GM12892 (cell line): ENCODE results near the gene PCSK9.

ENCODE experiments used
- DNase-seq: peaks from one replicate; pipeline ENCODE4 v3.0.0; 2011; ENCODE audit not compliant: insufficient read length
- FAIRE-seq: peaks from 2 replicates; lab custom pipeline; 2011; peaks lifted over from hg19 to GRCh38; lab: Jason Lieb, UNC
- POLR2A ChIP-seq: IDR thresholded peaks from 2 replicates; pipeline ENCODE4 v1.6.1; 2011; ENCODE audit warnings: low read depth, low read length, control low read depth
- POLR2AphosphoS5 ChIP-seq: IDR thresholded peaks from 2 replicates; pipeline ENCODE4 v1.6.1; 2011; ENCODE audit warnings: low read depth, low read length, control low read depth
- TAF1 ChIP-seq: IDR thresholded peaks from 2 replicates; pipeline ENCODE4 v1.6.1; 2011; ENCODE audit warnings: low read depth, mild to moderate bottlenecking, control low read depth, low read length, borderline replicate concordance

PCSK9 gene

GRCh38 chr1:55064861-55065263 is 25.5 kb downstream of the PCSK9 start:
- FAIRE-seq = no peak
- no peak for TF ChIP-seq TAF1
- DNase-seq = no peak

GRCh38 chr1:55065648-55066047 is 26.3 kb downstream of the PCSK9 start:
- no peak for FAIRE-seq
- no peak for TF ChIP-seq POLR2AphosphoS5
- TF ChIP-seq TAF1 = no peak
- TF ChIP-seq POLR2A = no peak; the same call in 1 of the 2 replicates
- DNase-seq = no peak

DNA sequence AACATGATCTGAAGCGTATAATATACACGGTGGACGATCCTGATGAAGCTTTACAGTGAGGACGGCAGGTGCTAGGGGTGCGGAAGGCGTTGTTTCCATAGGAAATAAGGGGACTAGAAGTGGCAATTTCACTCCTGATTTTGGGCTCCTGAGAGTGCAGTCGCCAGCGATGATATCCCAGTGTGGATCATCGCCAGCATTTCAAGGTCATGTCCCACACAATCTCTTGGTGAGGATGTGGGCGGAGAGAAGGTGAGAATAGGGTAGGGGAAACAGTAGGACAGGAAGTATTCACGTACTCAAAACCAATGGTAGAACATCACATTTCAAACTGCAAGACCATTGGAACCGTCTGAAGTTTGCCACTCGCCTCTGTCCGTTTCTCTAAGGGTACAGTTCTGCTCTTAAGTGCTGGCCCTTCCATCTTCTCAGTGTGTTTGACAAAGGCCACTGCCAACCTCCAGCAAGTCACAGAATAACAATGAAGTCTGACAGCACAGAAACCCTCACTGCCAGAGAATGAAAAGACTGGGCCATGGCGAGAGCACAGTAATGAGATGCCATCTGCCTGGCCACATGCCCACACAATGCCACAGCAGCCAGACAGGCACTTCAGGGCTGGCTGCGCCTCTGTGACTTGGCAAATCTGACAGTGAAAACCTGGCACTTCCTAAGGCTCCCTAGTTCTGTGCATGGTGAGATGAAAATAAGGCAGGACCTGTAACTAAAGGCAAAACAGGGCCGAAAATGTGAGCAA is 27.9 kb downstream of the PCSK9 start:
- FAIRE-seq (no peak), DNase-seq (no peak)
- no peak for TF ChIP-seq POLR2AphosphoS5
- TF ChIP-seq TAF1 = no peak
- no peak for TF ChIP-seq POLR2A

DNA sequence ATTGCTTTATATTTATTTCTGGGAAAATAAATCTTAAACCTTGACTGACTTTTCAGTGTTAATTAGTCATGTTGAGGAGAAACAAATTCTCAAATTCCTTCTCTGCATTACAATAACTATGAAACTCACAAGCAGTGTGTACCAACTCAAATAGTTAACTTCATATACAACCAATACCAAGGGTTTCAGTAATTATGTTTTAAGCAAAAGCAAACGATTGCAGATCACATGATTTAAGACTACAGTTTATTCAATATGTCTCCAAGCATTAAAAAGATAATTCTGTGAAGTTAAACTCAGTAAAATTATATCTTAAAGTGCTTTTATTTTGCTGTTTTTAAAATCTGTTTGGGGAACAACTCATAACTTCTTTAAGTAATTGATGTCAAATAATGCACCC is 28.6 kb downstream of the PCSK9 start:
- DNase-seq (no peak), FAIRE-seq (no peak)
- no peak for TF ChIP-seq TAF1
- no peak for TF ChIP-seq POLR2AphosphoS5
- TF ChIP-seq POLR2A = no peak

GRCh38 chr1:55068638-55069037 is 29.3 kb downstream of the PCSK9 start:
- DNase-seq (no peak), FAIRE-seq (no peak)
- TF ChIP-seq POLR2AphosphoS5 = no peak

- no peak for TF ChIP-seq POLR2A
- TF ChIP-seq TAF1 = no peak
- TF ChIP-seq POLR2AphosphoS5 = no peak
These were observed 29.9 kb downstream of the PCSK9 start for GRCh38 chr1:55069280-55069679.

DNA sequence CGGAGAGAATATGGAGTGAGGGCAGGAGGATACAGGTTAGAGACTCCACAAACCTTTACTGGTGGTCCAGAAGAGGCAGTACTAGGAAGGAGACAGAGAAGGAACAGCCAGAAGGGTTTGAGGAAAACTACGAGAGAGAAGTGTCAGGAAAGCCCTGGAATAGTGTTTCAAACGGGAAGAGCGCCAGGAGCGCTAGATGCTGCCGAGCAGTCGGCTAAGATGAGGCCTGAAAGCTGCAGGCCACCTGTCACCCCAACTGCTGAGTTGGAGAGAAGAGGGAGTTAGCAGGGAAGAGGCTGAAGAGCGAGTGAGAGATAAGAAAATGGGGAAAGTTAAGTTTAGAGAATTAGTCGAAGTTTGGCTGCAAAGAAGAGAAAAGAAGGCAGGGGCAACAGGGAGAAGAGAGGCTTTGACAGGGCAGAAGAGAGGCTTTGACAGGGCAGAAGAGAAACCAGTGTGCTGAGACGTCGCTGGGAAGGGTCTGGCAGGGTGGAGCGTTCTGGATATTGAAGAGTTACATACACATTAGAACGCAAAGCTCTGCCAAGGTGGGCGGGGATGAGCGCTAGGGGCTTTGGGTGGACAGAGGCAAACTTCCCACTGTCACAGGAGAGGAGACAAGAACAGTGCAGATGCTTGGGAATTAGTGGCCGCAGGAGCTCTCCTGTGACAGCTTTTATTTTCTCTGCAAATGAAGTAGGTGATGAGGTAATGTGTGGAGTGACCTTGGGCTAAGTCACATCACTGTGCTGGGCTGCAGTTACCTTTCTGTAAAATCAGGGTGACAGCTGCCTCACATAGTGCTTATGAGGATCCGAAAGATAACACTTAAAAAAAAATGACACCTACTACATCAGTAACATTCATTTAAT is 31.2 kb downstream of the PCSK9 start:
- DNase-seq (no peak), FAIRE-seq (no peak)
- TF ChIP-seq TAF1 = no peak
- no peak for TF ChIP-seq POLR2AphosphoS5
- TF ChIP-seq POLR2A = no peak

More at GRCh38 chr1:55069280-55069679, 29.9 kb downstream of the PCSK9 start:
- FAIRE-seq (no peak), DNase-seq (no peak)

DNA sequence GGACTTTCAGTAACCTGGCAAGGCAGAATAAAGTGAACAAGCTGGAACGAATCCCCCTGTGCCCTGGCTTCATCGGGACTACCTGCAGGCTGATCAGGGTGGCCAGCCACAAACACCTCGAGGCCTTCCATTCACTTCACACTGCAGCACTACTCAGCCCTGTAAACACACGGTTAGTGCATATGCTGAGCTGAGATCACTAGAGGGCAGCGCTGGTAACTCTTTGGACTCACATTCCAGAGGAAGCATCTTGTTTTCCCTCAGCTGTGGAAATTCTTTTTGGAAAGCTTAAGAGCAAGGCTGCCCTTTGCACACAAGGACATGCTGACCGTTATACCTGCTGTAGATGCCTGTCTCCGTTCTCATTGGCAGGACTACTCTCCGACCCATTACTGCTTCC is 32.1 kb downstream of the PCSK9 start:
- no peak for TF ChIP-seq TAF1
- DNase-seq = no peak
- FAIRE-seq = no peak

DNA sequence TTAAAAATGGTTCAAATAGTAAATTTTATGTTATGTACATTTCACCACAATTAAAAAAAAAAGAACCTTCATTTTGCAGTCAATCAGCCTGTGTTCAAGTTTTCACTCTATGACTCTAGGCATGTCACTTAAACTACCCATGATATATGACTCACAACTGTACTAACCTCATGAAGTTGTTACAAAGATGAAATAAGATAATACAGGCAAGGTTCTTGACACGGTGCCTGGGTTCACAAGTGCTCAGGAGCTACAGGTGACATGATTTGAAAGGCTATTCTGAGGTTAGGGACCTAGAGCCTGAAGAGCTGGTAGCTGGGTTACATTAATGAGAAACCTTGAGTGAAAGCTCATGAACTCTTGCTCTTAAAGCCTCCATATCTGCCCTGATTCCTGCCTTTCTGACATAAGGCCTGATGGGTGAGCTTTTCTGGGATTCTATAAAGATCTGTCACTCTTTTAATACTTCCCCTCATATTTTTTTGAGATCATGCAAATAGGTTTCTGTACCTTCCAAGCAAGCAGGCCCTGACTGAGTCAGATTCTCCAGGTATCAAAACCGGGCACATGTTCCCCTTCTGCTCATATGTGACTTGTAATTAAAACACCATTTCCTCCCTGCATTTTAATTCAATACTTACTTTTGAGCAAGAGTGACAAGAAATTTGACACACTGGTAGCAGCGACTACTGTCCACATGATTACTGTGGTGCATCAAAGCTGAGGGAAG is 34.0 kb downstream of the PCSK9 start:
- FAIRE-seq (no peak), DNase-seq (no peak)
- TF ChIP-seq POLR2A (no peak), POLR2AphosphoS5 (no peak), TAF1 (no peak)

DNA sequence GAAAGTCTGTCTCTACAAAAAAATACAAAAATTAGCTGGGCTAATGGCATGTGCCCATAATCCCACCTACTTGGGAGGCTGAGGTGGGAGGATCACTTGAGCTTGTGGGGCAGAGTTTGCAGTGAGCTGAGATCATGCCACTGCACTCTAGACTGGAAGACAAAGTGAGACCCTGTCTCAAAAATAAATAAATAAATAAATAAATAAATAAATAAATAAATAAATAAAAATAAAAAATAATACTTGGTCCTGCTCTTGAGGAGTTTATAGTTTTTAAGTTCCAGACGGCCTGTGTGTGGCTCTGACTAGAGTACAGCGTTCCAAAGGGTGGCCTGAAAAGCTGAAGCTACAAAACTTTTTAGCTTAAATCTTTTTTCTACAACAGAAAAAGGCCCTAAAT is 35.1 kb downstream of the PCSK9 start:
- no peak for DNase-seq
- no peak for FAIRE-seq

DNA sequence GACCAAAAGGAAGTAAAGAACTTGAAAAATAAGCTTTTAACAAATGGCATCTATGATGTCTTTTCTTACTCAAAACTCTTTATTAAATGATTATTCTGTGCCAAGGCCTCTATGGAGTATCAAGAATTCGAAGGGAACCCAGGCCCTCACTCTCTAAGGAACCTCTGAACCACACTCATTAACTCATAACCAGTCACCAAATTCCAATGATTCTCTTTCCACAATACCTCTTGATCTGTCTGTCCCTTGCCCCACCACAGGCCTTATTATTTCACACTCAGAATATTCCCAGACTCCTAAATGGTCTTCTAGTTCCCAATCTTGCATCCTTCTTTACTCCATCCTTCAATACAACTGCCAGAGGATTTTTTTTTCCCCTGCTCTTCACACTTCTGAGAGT is 37.0 kb downstream of the PCSK9 start:
- no peak for DNase-seq
- TF ChIP-seq POLR2AphosphoS5 = no peak
- no peak for FAIRE-seq

More for the DNA sequence above, 35.1 kb downstream of the PCSK9 start:
- TF ChIP-seq POLR2A = no peak
- TF ChIP-seq POLR2AphosphoS5 = no peak

GRCh38 chr1:55078470-55078869 is 39.1 kb downstream of the PCSK9 start:
- FAIRE-seq (no peak), DNase-seq (no peak)
- no peak for TF ChIP-seq POLR2A
- TF ChIP-seq POLR2AphosphoS5 = no peak
- no peak for TF ChIP-seq TAF1
